ENCODE data around the gene PTPRN2.
"Not testable (repeated sequence)": the region's sequence is repeated elsewhere in the genome, so short reads cannot be mapped to it uniquely, and the experiment has no call there.

PTPRN2 gene

DNA sequence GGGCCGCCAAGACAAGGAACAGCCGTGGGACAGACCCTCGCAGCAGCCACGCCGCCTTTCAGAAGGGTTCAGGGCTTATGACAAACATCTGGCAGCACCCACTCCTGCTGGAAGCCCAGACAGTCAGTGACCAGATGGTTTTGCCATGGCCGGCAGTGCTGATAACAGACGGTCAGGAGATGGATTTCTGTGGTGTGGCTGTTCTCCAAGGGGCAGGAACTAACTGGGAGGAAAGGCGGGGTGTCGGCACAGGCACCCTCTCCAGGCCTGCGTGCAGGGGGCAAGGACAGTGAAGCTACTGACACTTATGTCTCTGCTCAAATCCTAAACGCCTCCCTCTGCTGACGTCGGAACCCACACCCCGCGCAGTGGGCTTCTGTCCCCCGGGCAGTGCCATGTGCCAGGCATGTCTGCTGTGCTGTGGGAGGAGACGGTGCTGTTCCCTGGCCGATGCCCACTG, 834.8 kb downstream of the PTPRN2 start:
- no peak for DNase-seq

DNA sequence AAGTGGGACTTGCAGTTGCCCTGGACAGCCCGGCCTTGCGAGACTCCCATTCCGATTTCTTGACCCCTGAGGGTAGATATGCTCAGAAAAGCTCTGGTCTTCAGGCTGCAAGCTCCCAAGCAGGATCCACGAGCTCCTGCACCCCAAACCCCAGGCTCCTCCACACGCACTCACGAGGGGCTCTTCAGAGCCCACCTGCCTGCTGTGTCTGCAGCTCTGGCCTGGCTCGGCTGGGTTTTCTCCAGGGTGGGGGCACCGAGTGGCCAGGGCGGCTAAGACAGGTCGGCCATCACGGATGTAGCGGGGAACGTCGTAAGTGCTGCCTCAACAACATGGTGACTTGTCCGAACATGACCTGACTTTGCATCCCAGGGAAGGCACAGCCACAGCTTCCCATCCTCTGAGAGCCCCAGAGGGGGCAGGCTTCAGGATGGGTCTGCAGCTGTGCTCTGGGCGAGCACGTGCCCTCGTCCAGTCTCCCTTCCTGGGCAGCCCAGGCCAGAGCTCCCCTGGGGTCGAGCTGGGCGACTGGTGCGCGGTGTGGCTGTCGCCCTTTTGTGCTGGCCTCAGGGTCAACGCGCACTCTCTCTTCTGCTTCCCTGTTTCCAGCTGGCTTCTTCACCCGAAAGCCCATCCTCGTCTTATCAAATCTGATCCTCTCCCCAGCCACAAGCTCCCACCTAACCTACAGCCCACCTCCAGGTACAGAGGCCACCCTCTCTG, 835.5 kb downstream of the PTPRN2 start:
- no peak for DNase-seq

- no peak for DNase-seq
Measured at GRCh38 chr7:157751406-157751805, 836.2 kb downstream of the PTPRN2 start.

GRCh38 chr7:157750291-157750690, 837.3 kb downstream of the PTPRN2 start:
- DNase-seq: no peak

DNA sequence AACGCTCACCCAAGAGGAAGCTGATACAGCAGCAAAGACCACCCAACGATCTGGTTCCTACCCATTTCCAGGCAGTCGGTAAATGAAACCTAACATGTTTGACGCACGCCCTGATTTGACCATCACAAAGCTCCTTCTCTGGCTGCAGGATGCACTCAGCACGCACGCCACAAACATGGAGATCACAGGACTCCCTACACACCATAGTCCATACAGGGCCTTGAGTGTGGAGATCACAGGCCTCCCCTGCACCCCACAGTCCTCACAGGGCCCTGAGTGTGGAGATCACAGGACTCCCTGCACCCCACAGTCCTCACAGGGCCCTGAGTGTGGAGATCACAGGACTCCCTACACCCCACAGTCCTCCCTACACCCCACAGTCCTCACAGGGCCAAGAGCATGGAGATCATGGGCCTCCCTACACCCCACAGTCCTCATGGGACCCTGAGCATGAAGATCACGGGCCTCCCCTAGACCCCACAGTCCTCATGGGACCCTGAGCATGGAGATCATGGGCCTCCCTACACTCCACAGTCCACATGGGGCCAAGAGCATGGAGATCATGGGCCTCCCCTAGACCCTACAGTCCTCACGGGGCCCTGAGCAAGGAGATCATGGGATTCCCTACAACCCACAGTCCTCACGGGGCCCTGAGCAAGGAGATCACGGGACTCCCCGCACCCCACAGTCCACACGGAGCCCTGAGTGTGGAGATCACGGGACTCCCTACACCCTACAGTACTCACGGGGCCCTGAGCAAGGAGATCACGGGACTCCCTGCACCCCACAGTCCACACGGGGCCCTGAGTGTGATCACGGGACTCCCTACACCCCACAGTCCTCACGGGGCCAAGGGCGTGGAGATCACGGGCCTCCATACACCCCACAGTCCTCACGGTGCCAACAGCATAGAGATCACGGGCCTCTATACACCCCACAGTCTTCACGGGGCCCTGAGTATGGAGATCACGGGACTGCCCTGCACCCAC, 841.6 kb downstream of the PTPRN2 start:
- DNase-seq: no peak

DNA sequence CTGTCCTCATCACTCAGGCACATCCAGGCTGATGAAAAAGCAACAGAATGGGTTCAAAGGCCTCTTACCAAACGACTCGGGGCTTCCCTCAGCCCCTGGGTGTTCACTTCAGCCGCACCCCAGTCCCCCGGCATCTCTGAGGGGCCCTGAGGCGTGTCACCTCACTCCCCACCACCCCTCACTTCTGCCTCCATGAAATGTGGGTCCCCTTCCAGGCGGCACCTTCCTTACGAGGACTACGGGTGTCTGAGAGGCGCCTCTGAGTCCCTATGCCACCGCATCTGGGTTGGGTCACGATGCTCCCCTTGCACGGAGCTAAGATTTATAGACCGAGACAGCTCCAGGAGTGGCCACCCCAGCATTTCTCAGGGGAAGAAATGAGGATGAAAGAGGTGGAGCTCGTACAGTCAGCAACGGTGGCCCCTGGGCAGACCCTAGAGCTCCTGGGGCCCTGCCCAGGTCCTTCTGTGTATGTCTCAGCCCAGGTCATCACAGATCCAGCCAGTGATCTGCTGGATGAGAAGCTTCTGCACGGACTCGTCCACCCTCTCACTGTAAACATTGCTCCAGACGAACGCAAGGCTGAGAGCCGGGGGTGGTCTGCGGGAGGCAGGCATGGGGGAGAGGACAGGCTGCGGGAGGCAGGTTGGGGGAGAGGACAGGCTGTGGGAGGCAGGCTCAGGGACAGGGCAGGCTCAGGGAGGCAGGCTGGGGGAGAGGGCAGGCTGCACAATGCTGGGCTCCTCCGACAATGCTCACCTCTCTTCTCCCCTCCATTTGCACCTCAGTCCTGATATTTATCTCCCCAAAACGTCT, 842.6 kb downstream of the PTPRN2 start:
- DNase-seq: no peak

DNA sequence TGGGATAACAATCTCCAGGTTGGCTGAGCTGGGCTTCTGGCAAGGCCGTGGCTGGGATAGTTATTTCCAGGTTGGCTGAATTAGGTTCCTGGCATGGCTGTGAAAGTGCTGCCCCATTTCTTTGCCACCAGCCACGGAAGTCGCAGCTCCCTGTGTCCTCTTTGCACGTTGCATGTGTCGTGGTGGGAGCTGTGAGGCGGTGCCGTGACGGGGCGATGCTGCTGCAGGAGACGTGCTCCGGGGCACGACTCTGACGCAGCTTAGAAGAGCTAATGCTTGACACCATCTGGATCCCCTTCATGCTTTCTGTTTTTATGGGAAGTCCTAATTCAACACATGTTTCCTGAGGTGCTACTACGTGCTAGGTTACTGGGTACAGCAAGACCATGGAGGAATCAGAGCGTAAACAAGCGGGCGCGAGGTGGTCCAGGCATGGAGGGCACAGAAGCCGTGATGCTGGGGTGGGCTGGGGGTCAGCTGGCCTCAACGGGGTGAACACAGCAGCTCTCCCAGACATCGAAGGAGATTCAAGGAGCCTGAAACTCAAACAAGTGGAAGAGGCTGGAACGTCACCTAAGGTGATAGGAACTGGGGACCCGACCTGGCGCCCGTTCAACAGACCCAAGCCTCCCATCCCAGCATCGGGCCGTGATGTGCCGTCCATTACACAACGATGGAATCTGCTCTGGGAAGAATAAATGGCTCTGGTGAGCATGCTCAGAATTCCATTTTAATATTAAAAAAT, 843.7 kb downstream of the PTPRN2 start:
- DNase-seq: no peak

DNA sequence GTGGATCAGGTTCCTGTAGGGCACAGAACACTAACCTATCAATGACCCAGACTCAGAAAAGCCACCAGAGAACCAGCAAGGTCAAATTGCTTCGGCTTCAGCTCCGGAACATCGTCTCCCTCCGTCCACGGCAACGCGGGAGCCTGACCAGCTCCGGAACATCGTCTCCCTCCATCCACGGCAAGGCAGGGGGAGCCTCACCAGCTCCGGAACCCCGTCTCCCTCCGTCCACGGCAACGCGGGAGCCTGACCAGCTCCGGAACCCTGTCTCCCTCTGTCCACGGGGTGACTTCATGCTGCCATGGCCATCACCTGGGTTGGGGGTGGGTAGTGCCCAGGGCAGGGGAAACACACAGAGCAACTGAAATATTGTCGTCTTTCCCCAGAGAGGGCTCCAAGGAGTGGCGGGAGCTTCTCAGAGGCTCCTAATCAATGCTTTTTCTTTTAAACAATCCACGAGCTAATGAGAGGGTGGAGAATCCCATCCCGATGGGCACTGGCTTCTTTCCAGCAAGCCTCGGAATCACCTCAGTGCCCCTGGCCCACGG, 847.3 kb downstream of the PTPRN2 start:
- DNase-seq: no peak

DNA sequence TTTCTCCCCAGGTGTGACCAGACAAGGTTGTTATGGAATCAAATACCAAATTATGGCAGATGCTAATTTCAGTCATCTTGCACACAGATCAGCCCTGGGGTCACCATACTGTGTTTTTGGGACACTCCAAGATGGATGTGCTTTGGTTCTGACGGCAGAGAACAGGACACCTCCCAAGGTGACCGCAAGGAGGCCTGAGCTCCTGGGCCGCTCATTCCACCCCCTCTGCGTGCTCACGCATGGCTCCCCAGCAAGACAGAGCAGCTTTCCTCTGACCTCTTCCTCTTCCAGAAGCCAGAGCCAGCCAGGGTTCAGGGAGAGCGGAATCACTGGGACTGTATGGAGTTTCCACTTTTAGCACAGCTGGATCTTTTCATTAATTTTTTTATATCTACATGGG, 848.0 kb downstream of the PTPRN2 start:
- DNase-seq: no peak

DNA sequence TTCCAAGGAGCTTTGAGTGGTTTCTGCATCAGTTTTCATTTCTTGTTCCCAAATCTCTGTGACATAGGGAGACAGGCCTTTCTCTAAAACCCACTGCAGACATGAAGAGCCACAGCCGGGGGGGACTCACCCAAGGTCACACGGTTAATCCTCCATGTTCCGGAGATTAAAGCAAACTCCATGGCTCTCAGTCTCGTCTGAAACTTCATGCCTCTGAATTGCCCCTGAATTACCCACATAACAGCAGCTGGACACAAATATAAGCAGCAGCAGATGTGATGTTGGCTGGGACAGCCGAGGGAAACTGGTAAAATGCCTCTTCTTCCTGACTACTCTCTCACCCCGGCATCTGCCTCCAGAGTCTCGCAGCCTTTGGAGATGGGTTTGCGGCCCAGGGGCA, 848.6 kb downstream of the PTPRN2 start:
- DNase-seq: no peak

DNA sequence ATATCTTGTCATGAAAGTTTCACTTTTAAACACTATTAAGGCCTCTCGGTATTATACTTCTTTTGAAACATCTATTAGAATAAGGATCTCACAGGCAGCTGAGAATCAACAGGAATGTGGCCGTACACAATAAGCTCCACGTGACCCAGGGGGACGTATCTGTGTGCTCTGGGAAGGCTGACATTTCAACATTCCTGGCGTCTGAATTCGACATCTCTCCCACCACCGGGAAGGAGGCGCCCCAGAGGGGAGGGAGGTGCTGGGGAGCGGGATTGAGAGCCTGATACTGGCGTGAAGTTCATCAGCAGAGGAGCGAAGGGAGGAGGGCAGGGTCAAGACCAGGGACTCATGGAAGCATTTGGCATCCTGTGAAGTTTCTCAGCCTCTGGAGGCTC, 849.6 kb downstream of the PTPRN2 start:
- DNase-seq: no peak

- no peak for DNase-seq
Measured at GRCh38 chr7:157737151-157738065, 850.2 kb downstream of the PTPRN2 start.

DNA sequence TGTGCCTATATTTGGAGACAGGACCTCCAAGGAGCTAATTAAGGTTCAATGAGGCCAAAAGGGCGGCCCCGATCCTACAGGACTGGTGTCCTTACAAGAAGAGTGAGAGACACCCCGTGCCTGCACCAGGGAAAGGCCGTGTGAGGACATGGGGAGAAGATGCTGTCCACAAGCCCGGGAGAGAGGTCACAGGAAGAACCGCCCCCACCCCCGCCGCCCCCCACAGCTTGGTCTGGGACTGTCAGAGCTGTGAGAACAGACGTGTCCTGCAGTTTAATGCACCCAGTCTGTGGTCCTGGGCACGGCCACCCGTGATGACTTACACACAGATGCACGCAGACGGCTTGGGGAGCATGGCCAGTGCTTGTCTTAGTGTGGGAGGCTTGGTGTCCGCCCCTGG, 851.3 kb downstream of the PTPRN2 start:
- no peak for DNase-seq

GRCh38 chr7:157735826-157736225, 851.8 kb downstream of the PTPRN2 start:
- no peak for DNase-seq

GRCh38 chr7:157734676-157735640, 852.7 kb downstream of the PTPRN2 start:
- DNase-seq: no peak

GRCh38 chr7:157733760-157734395, 853.7 kb downstream of the PTPRN2 start:
- not testable (repeated sequence) for DNase-seq

- DNase-seq: no peak
Measured at GRCh38 chr7:157731126-157731525, 856.5 kb downstream of the PTPRN2 start.

- DNase-seq: no peak
Measured at GRCh38 chr7:157730614-157731013, 857.0 kb downstream of the PTPRN2 start.

DNA sequence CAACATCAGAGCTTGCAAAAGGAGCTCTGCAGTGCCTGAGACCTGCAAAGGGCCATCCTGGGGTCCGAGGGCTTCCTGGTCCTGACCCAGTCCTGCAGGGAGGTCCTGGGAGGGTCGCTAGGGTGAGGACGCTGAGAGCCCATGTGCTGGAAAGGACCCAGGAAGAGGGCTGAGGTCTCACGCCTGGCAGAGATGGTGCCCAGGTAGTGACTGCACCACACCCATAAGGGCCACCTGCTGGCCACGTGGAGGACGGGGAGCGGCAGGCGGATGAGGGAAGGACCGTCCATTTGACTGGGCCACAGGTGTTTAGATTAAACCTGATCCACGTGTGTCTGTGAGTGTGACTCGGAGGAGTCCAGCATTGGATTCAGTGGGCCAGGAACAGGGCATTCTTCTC, 858.1 kb downstream of the PTPRN2 start:
- no peak for DNase-seq
